G401 (cell line): ENCODE data around the gene ALMS1. TPM values are rescaled to one million over a fixed set of nuclear protein-coding genes. Genes with fewer than 3 reads are reported as not detected.
"Not testable (repeated sequence)": the region's sequence is repeated elsewhere in the genome, so short reads cannot be mapped to it uniquely, and the experiment has no call there.

Experiments
- DNase-seq: peaks from one replicate; pipeline ENCODE4 v3.0.0-alpha.2; 2015; ENCODE audit warnings: low spot score
- in situ Hi-C: cut with HindIII; loops from 2 replicates; pipeline ENCODE4 v1.10.0; 2016; ENCODE audit warnings: low sequenced_read_pairs, mixed read lengths
- total RNA-seq: library from RNA; depleted of rRNA; stranded (reverse); fragments of >200 nt; shearing (Covaris generic); gene quantifications from 2 replicates; pipeline ENCODE4 v1.2.3, GENCODE V29; 2014

Gene ALMS1
- total RNA-seq, 1 experiment from 2014 or later, result 36.2 TPM

DNA sequence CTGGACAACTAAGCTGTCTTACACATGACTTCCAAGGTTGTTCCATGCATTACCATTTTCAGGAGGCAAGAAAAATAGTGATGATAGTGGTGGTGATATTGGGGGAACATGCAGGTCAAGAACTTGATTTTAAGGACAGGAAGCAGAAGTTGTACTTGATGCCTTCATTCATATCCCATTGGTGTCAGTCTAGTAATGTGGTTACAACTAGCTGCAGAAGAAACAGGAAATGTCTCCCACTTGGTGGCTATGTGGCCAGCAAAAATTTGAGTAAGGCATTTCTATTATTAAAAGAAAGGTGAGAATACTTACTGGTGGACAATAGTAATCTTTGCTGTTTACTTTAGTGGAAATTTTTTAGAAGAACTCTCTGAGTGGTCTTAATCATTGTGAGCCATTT, 103.4 kb downstream of the ALMS1 start:
- in situ Hi-C loops, result no loop called here
- DNase-seq, result no peak

DNA sequence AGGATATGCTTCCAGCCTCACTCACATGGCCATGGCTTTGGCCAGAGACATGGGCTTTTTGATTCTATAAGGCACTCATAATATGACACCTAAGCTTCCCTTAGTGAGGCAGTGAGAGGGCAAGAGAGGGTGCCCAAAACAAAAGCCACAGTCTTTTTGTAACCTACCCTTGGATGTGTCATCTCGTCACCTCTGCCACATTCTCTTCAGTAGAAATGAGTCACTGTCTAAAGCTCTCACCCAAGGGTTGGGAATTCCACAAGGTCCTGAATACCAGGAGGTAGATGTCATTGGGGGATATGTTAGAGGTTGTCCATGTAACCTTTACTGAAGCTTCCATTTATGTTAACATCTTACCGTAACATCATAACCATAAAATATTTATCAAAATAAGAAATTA, 108.4 kb downstream of the ALMS1 start:
- DNase-seq, result no peak
- in situ Hi-C loops, result no loop called here

DNA sequence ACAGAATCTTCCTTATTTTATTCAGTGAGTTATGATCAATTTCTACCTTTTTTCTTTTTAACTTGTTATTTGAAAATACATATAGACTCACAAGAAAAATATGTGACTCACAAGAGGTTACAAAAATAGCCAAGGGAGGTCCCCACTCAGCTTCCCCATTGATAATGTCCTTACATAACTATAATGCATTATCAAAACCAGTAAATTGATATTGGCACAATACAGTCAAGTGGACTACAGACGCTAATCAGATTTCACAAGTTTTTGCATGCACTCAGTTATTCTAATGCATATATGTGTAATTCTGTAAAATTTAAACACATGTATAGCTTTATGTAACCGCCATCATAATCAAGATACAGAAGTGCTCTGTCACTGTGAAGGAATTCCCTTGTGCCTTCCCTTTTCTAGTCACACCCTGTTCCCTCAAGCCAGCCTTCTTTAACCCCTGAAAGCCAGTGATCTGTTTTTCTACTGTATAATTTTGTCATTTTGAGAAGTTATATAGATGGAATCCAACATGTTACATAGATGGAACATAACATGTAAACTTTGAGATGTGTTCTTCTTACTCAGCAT, 118.4 kb downstream of the ALMS1 start:
- DNase-seq, result no peak
- in situ Hi-C loops, result no loop called here

DNA sequence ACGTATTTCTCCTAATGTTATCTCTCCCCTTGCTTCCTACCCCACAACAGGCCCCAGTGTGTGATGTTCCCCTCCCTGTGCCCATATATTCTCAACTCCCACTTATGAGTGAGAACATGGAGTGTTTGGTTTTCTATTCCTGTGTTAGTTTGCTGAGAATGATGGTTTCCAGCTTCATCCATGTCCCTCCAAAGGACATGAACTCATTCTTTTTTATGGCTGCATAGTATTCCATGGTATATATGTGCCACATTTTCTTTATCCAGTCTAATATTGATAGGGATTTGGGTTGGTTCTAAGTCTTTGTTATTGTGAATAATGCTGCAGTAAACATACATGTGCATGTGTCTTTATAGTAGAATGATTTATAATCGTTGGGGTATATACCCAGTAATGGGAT, 119.2 kb downstream of the ALMS1 start:
- DNase-seq, in situ Hi-C loops: not testable (repeated sequence)

DNA sequence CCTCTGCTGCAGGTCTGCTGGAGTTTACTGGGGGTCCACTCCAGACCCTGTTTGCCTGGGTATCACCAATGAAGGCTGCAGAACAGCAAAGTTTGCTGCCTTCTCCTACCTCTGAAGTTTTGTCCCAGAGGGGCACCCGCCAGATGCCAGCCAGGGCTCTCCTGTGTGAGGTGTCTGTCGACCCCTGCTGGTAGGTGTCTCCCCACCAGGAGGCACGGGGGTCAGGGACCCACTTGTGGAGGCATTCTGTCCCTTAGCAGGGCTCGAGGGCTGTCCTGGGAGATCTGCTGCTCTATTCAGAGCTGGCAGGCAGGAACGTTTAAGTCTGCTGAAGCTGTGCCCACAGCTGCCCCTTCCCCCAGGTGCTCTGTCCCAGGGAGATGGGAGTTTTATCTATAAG, 124.8 kb downstream of the ALMS1 start:
- DNase-seq, in situ Hi-C loops: not testable (repeated sequence)

DNA sequence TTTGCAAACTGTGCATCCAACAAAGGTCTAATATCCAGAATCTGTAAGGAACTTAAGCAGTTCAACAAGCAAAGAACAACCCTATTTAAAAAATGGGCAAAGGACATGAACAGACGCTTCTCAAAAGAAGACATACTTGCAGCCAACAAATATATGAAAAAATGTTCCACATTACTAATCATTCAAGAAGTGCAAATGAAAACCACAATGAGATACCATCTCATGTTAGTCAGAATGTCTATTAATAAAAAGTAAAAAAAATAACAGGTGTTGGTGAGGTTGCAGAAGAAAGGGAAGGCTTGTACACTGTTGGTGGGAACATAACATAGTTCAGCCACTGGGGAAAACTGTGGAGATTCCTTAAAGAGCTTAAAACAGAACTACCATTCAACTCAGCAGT, 130.4 kb downstream of the ALMS1 start:
- no peak for DNase-seq
- in situ Hi-C loops, result no loop called here

DNA sequence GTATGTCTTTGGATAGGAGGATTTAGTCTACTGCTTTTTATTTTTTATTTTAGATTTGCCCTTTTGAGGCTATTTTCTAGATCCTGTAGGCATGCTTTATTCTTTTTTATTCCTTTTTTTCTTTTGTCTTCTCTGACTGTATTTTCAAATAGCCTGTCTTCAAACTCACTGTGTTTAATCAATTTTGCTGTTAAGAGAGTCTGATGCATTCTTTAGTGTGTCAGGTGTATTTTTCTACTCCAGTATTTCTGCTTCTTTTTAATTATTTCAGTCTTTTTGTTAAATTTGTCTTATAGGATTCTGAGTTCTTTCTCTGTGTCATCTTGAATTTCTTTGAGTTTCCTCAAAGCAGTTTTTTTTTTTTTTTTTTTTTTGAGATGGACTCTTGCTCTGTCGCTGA, 143.1 kb downstream of the ALMS1 start:
- in situ Hi-C loops, result no loop called here
- no peak for DNase-seq

DNA sequence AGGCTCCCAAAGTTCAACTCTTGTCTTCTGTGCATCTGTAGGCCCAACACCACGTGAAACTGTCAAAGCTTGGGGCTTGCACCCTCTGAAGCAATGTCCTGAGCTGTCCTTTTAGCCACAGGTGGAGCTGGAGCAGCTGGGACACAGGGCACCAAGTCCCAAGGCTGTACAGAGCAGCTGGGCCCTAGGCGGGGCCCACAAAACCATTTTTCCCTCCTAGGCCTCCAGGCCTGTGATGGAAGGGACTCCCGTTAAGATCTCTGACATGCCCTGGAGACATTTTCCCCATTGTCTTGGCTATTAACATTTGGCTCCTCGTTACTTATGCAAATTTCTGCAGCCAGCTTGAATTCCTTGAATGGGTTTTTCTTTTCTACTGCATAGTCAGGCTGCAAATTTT, 145.1 kb downstream of the ALMS1 start:
- in situ Hi-C loops, result not testable (repeated sequence)

DNA sequence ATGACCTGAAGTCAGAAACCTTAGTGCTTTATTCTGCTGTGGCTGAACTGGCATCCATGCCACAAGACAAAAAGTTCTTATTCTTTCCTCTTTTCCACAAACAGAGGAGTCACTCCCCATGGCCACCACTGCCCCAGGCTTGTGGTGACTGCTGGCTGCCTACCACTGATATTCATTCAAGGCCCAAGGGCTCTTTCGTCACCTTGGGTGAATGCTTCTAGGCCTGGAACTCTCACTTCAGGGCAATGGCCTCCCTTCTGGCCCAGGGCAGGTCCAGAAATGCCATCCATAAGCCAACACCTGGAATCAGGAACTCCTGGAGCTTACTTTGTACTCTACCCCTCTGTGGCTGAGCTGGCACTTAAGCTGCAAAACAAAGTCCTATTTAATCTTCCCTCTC, 146.7 kb downstream of the ALMS1 start:
- in situ Hi-C loops, result no loop called here
- no peak for DNase-seq

More for the DNA sequence above, 145.1 kb downstream of the ALMS1 start:
- not testable (repeated sequence) for DNase-seq

DNA sequence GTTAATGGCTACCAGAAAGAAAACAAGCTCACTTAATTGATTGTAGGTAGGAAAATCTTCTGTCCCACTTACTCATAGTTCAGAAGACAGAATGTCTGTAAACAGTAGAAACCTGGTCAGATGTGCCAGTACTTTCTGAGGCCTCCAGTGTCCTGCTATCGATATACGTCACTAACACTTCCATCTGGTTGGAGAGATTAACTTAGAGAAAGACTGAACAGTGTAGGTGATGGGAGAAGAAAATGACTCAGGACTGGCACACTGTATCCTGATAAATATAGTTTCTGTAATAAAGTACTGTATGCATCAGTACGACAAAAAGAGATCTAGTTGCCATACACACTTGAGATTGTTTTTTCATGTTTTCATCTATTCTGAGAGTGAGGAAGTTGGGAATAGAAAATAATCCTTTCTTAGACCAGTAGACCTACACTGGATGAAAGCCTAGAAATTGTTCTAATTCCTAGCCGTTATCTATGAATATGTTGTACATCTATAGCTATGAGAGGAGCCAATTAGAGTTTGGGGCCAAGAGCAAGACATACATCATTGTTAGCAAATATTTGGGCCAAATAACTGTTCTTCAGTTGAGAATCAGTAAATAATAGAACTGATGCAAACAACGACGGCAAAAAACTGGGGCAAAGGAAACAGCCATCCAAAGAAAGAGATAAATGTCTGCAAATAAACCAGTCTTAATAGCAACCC, 150.7 kb downstream of the ALMS1 start:
- DNase-seq, result no peak
- in situ Hi-C loops, result no loop called here

DNA sequence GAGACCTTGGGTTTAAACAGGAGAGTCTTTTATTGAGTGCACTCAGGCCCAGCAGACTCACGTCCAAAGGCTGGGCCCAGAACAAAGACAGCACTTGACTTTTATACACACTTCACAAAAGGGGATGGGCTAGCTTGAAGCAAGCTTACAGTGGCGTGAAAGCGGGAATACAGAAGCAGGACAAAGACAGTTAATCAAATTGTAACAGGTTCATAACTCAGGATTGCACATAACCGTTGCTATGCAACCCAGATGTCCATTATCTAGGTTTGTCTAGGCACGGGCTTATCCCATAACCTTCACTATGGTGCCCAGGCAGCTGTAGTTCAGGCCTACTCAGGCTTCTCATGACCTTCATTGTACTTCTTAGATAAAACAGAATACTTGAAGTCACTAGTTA, 175.2 kb downstream of the ALMS1 start:
- in situ Hi-C loops, DNase-seq: not testable (repeated sequence)

DNA sequence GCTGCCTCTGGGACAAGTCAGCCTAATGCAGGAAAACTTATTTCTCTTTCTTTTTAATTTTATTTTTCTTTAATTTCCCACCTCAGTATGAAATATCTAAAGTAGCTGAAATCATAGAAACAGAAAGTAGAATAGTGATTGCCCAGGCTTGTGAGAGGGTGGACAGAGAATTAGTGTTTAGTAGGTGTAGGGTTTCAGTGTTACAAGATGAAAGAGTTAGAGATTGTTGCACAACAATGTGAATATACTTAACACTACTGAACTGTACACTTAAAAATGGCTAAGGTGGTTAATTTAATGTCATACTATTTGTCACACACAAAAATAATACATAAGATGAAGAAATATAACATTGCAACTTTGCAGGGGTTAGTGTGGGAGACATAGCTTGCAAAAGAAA, 175.8 kb downstream of the ALMS1 start:
- in situ Hi-C loops, result no loop called here
- DNase-seq, result no peak

DNA sequence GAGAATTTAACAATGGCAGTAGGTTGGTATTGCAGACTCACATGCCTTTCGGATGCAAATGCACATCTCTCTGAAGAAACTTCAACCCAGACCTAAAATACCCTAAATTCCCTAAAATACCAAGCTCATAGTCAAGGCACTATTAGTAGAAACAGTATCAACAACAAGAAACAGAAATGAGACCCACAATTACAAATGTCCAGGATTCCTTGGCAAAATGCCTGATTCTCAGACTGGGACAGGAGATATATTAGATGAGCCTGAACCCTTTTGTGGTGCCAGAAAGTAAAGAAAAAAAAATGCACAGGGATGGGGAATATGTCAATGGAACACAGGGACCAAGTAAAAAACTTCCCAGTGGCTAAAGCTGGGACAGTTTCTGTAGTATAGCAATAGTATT, 179.3 kb downstream of the ALMS1 start:
- in situ Hi-C loops, result no loop called here

DNA sequence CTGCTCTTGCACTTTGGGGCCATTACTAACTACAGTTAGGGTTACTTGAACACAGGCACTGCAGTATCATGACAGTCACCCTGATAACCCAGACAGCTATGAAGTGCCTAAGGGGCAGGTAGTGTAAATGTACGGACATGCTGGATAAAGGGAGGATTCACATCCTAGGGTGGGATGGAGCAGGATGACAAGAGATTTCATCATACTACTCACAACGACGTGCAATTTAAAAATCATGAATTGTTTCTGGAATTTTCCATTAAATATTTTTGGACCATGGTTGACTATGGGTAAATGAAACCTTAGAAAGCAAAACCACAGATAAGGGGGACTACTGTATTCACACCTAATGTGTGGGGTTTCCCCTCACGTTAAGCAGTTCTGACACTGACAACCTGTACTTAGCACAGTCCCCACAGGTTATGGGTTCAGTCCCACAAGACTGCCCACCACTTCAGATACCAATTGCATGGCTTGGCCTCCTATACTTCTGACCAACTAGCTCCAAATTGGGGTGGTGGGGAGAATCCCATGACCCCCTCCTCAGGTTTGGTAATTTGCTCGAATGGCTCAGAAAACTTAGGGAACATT, 180.7 kb downstream of the ALMS1 start:
- in situ Hi-C loops, result no loop called here
- no peak for DNase-seq

More for the DNA sequence above, 179.3 kb downstream of the ALMS1 start:
- no peak for DNase-seq

DNA sequence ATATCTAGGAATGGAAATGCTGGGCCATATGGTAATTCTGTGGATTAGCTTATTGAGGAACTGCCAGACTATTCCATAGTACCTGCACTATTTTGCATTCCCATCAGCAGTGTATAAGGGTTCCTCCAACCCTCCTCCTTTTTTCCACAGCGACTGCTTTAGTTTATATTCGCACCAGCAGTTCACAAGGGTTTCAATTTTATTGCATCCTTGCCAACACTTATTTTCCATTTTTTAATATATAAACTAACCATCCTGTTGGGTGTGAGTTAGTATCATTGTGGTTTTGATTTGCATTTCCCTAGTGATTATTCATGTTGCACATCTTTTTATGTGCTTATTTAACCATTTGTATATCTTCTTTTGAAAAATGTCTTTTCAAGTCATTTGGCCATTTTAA, 189.6 kb downstream of the ALMS1 start:
- in situ Hi-C loops, result no loop called here
- no peak for DNase-seq

DNA sequence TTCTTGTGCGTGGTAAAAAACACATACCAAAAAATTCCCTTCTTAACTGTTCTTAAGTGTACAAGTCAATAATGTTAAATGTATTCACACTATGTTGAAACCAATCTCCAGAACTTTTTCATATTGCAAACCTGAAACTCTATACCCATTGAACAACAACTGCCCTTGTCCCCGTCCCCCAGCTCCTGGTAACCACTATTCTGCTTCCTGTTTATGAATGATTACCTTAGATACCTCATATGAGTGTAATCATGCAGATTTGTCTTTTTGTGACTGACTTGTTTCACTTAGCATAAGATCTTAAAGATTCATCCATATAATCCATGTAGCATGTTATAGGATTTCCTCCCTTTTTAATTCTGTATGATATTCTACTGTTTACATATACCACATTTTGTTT, 196.7 kb downstream of the ALMS1 start:
- in situ Hi-C loops, result no loop called here

DNA sequence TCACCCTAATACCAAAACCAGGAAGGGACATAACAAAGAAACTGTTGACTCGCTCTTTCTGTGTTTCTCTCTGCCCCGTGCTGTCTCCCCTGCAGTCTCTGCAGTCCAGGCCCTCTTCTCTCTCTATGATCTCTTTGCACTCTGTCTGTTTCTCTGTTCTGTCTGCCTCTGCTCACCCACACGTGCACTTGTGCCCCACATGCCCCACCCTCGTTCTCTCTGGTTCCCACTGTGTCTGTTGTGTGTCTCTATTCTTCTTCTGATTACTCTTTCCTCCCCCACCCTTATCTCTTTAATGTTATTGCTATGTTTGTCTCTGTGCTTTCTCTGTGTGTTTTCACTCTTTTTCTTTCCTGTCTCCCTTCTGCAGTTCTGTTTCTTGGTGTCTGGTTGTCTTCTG, 202.5 kb downstream of the ALMS1 start:
- DNase-seq, result no peak
- in situ Hi-C loops, result no loop called here

More for the DNA sequence above, 196.7 kb downstream of the ALMS1 start:
- DNase-seq, result no peak

DNA sequence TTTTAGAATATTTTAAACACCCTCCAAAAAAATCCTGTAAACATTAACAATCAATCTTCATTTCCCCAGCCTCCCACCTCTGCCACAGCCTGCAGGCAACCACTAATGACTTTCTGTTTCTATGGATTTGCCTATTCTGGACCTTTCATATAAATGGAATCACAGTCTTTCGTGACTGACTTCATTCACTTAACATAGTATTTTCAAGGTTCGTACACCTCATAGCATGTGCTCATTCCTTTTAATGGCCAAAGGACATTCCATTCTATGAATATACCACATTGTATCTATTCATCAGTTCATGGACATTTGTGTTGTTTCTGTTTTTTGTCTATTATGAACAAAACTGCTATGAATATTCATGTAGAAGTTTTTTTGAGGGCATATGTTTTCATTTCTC, 208.0 kb downstream of the ALMS1 start:
- in situ Hi-C loops, result no loop called here
- DNase-seq, result no peak

DNA sequence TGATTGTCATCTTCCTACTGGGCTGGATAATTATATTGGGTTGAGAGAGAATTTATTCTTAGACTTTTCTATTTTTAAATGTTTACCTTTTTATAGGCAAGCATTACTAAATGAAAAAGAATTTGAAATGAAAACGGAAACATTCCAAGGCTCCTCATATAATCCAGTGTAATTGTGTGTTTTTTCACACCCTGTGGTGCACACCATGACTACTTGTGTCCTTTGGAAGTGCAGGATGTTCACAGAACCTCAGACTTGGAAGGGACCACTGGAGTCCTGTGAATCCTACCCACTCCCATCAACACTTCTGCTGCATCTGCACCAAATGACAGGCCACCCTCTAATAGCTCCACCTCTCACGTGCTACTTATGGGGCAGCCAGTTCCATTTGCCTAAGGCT, 208.6 kb downstream of the ALMS1 start:
- DNase-seq, result no peak

DNA sequence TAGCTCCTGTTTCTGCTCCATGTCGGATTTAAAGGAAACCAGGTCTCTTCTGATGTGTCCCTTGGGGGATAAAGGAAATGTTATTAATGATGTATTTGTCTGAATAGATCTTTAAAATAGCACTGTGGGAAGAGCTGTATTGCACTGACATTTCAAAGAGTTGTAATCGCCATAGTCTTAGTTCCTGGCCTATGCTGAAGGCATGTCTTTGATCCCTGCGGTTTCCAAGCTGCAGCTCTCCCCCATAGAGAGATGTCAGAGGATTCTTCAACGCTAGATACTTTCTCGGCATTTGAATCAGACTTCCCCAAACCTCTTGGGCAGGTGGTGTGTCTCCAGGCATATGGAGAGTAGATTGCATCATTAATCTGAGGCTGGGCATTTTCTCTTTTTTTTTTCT, 216.1 kb downstream of the ALMS1 start:
- DNase-seq, result no peak
- in situ Hi-C loops, result no loop called here

More for the DNA sequence above, 208.6 kb downstream of the ALMS1 start:
- in situ Hi-C loops, result no loop called here
